ENCODE data around the gene C6orf89. TPM values are rescaled to one million over a fixed set of nuclear protein-coding genes. Genes with fewer than 3 reads are reported as not detected.

C6orf89 gene
- total RNA-seq, 2 donors from 2014 or later: 13.9 to 16.8 TPM

DNA sequence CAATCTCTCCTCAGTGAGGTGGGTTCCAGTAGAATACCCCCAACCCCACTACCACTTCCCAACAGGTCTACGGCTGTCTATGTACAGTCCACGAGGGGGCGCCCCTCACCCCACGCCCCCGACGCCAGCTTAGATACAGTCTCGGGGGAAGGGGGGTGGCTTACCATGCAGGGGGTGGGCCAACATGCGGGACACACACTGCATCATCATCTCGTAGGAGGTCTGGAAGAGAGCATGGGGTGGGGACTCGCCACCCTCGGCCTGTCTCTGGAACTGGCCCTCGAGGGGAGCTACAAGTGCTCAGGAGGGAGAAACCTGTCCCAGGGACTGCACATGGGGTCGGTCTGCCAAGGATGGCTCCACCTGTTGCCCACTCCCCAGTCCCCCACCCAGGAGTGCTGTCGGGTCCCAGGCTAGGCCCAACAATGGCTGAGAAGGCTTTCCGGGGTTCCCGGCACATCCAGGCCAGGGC, 91.8 kb downstream of the C6orf89 start:
- DNase-seq: peak; percentile 71
- 82 to 88% methylated on average over 13 to 16 of the region's 16 CpGs for WGBS, 2 experiments (ENCODE audit: insufficient coverage in 1 of 2, insufficient read length in 1 of 2)
- Histone ChIP-seq H3K9me3 (ENCODE audit: control insufficient read depth, low read length) (no peaks in the 10 kb centered on the region), H3K4me1 (ENCODE audit: control insufficient read depth, insufficient read depth, low read length) (peaks cover 3% of the 10 kb centered on the region), H3K9ac (ENCODE audit: extremely low read depth, low read length, poor library complexity, severe bottlenecking) (no peak overlapping the region), H3K27me3 (ENCODE audit: control insufficient read depth, insufficient read depth, low read length, poor library complexity, severe bottlenecking) (no peaks in the 10 kb centered on the region), H3K4me3 (ENCODE audit: low read length) (no peak overlapping the region), H3K36me3 (ENCODE audit: control insufficient read depth, insufficient read depth, low read length) (peaks cover 96% of the 10 kb centered on the region), H3K27ac (ENCODE audit: low read depth, low read length) (no peak overlapping the region)
- Mint-ChIP-seq H3K27me3 (ENCODE audit: insufficient read depth) (no peaks in the 10 kb centered on the region), H3K9me3 (no peaks in the 10 kb centered on the region), H3K4me1 (peaks cover 10% of the 10 kb centered on the region), H3K27ac (no peak overlapping the region), H3K36me3 (ENCODE audit: low read depth) (peaks cover 71% of the 10 kb centered on the region), H3K4me3 (no peak overlapping the region)
- TF ChIP-seq, protein P1, sequence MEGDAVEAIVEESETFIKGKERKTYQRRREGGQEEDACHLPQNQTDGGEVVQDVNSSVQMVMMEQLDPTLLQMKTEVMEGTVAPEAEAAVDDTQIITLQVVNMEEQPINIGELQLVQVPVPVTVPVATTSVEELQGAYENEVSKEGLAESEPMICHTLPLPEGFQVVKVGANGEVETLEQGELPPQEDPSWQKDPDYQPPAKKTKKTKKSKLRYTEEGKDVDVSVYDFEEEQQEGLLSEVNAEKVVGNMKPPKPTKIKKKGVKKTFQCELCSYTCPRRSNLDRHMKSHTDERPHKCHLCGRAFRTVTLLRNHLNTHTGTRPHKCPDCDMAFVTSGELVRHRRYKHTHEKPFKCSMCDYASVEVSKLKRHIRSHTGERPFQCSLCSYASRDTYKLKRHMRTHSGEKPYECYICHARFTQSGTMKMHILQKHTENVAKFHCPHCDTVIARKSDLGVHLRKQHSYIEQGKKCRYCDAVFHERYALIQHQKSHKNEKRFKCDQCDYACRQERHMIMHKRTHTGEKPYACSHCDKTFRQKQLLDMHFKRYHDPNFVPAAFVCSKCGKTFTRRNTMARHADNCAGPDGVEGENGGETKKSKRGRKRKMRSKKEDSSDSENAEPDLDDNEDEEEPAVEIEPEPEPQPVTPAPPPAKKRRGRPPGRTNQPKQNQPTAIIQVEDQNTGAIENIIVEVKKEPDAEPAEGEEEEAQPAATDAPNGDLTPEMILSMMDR (conservative IDR thresholded peaks at IDR 0.05): peak; percentile 73

Other genes starting within 250 kb of the C6orf89 start
- 1 to 10 TPM; 1.9 to 3.7 TPM for gene CDKN1A, start 207.2 kb upstream of the C6orf89 start, total RNA-seq
- not detected for gene RAB44, start 188.1 kb upstream of the C6orf89 start, total RNA-seq
- under 1 TPM; 0.26 to 0.42 TPM for gene CPNE5, start 46.5 kb upstream of the C6orf89 start, total RNA-seq
- 10 to 100 TPM; 36.7 to 53.3 TPM for gene PPIL1, start 11.1 kb upstream of the C6orf89 start, total RNA-seq
- not detected for gene PI16, start 68.8 kb downstream of the C6orf89 start, total RNA-seq
- gene MTCH1, start 100.2 kb downstream of the C6orf89 start, total RNA-seq: 100 to 1,000 TPM; 226 to 235 TPM
- not detected for gene FGD2, start 119.7 kb downstream of the C6orf89 start, total RNA-seq

Measured in endodermal cell (in vitro differentiated cells).